ENCODE results near the gene MRPL32. TPM values are rescaled to one million over a fixed set of nuclear protein-coding genes. Genes with fewer than 3 reads are reported as not detected.

Gene MRPL32
- total RNA-seq, 1 experiment from 2014 or later = 101 TPM

DNA sequence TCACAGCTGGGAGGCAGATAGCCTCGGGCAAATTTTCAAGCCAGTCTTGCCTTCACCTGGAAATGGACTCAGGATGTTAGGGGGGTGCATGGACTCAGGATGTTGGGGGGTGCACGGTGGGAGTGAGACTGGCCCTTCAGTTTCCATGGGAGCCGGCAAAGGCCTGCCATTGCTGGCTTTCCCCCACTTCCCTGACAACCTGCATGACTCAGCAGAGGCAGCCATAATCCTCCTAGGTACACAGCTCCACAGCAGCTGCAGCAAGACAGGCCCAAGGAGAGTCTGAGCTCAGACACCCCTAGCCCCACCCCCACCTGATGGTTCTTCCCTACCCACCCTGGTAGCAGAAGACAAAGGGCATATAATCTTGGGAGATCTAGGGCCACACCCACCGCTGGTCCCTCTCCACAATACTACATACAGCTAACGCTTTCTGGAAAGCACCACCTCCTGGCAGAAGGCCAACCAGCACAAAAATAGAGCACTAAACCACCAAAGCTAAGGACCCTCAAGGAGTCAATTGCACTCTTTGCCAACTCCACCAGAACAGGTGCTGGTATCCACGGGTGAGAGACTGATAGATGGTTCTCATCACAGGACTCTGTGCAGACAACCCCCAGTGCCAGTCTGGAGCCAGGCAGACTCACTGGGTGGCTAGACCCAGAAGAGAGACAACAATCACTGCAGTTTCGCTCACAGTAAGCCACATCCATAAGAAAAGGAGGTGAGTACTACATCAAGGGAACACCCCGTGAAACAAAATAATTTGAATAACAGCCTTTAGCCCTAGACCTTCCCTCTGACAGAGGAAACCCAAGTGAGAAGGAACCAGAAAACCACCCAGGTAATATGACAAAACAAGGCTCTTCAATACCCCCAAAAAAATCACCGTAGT lies 38.6 kb upstream of the MRPL32 start:
- peak overlapping the region; percentile 49 to 86 (median 86); a peak in 6 of 7 replicates for H3K27ac Mint-ChIP-seq
- no CpG with 5 or more reads among the region's 9 CpGs for WGBS (ENCODE audit: extremely low coverage, insufficient read length, low lambda C conversion rate)
- peaks cover 25 to 44% of the 10 kb centered on the region in 2 experiments for H3K9me3 Mint-ChIP-seq
- Histone ChIP-seq H3K4ac (ENCODE audit: low read depth, low read length) (no peak overlapping the region), H4K91ac (ENCODE audit: insufficient read length, low read depth, low read length) (no peak overlapping the region), H3K18ac (ENCODE audit: insufficient read length, low read depth, low read length) (no peak overlapping the region), H2BK20ac (ENCODE audit: low read depth, low read length, poor library complexity, severe bottlenecking) (no peak overlapping the region), H4K5ac (ENCODE audit: insufficient read length, low read depth, low read length) (no peak overlapping the region), H2BK120ac (ENCODE audit: low read depth, low read length, poor library complexity, severe bottlenecking) (no peak overlapping the region), H3K27me3 (ENCODE audit: insufficient read depth, low read length) (no peaks in the 10 kb centered on the region), H4K20me1 (ENCODE audit: control insufficient read depth, insufficient read depth, insufficient read length) (no peaks in the 10 kb centered on the region), H2BK15ac (ENCODE audit: low read depth, low read length) (no peak overlapping the region), H3K27ac (ENCODE audit: insufficient read length, low read depth, low read length) (no peak overlapping the region), H3K9ac (ENCODE audit: extremely low read depth, insufficient read length, low read length) (no peak overlapping the region), H3K14ac (ENCODE audit: insufficient read depth, low read length) (no peak overlapping the region), H3K56ac (ENCODE audit: insufficient read length, low read depth, low read length) (no peak overlapping the region), H3K9me3 (ENCODE audit: control insufficient read depth, low read depth, low read length) (no peaks in the 10 kb centered on the region), H2AFZ (ENCODE audit: low read length) (no peak overlapping the region), H3K23me2 (ENCODE audit: insufficient read length, low read depth, low read length, poor library complexity, severe bottlenecking) (peaks cover 6% of the 10 kb centered on the region), H2BK12ac (ENCODE audit: insufficient read length, low read depth, low read length) (no peak overlapping the region), H3K79me1 (ENCODE audit: insufficient read depth, low read depth, low read length, poor library complexity, severe bottlenecking) (no peaks in the 10 kb centered on the region), H3K4me2 (ENCODE audit: insufficient read depth, insufficient read length, low read length) (no peak overlapping the region), H3K4me1 (ENCODE audit: insufficient read depth, low read length) (no peaks in the 10 kb centered on the region), H2BK5ac (ENCODE audit: insufficient read length, low read length) (no peak overlapping the region), H3K79me2 (ENCODE audit: insufficient read depth, low read length) (no peaks in the 10 kb centered on the region), H3T11ph (ENCODE audit: low read length) (no peak overlapping the region), H2AK5ac (ENCODE audit: insufficient read length, low read length) (no peak overlapping the region), H4K8ac (replicated peaks; ENCODE audit: insufficient read length, low read depth, low read length) (no peak overlapping the region), H3K23ac (ENCODE audit: insufficient read length, low read depth, low read length) (no peak overlapping the region)
- TF ChIP-seq, protein P1, sequence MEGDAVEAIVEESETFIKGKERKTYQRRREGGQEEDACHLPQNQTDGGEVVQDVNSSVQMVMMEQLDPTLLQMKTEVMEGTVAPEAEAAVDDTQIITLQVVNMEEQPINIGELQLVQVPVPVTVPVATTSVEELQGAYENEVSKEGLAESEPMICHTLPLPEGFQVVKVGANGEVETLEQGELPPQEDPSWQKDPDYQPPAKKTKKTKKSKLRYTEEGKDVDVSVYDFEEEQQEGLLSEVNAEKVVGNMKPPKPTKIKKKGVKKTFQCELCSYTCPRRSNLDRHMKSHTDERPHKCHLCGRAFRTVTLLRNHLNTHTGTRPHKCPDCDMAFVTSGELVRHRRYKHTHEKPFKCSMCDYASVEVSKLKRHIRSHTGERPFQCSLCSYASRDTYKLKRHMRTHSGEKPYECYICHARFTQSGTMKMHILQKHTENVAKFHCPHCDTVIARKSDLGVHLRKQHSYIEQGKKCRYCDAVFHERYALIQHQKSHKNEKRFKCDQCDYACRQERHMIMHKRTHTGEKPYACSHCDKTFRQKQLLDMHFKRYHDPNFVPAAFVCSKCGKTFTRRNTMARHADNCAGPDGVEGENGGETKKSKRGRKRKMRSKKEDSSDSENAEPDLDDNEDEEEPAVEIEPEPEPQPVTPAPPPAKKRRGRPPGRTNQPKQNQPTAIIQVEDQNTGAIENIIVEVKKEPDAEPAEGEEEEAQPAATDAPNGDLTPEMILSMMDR (conservative IDR thresholded peaks at IDR 0.05) = no peak
- peaks cover 17 to 55% (median 31%) of the 10 kb centered on the region in 3 experiments for H3K36me3 Mint-ChIP-seq (ENCODE audit: insufficient read depth in 1 of 3, low read depth in 3 of 3)
- H3K4me3 Mint-ChIP-seq = peak overlapping the region in 1 of 2 experiments; percentile 9; a peak in 2 of 5 replicates
- peaks cover 31 to 46% of the 10 kb centered on the region in 2 experiments for H3K4me1 Mint-ChIP-seq
- DNase-seq = no peak
- no peaks in the 10 kb centered on the region for H3K27me3 Mint-ChIP-seq (ENCODE audit: low read depth)

Measured in H9 (cell line).